Ovary (tissue), 3 donors: ENCODE measurements around the gene ATP4B.

ENCODE experiments used
- CTCF ChIP-seq, 3 donors: fragments of 450-650 bp in 2 of 3; fragments of 200-600 bp in 1 of 3; IDR thresholded peaks; one replicate each; pipeline versions ENCODE4 v1.5.1 to v1.8.0; 2016 to 2022; ENCODE audit warnings: antibody characterized with exemption in 3 of 3, mild to moderate bottlenecking in 1 of 3
- POLR2A ChIP-seq: fragments of 450-650 bp; IDR thresholded peaks from one replicate; pipeline ENCODE4 v1.6.1; 2017; ENCODE audit warnings: antibody characterized with exemption, mild to moderate bottlenecking, moderate library complexity
- donor health status: DM: no; HTN: no; CAD: no.

- TF ChIP-seq CTCF (IDR thresholded peaks at IDR 0.05) (no peak), POLR2A (no peak)
Measured at GRCh38 chr13:113651511-113652403, 6.2 kb downstream of the ATP4B start.
